Astrocyte of the spinal cord (primary cell): ENCODE measurements around the gene C2orf76.
"Not testable (repeated sequence)": the region's sequence is repeated elsewhere in the genome, so short reads cannot be mapped to it uniquely, and the experiment has no call there.

Experiments
- DNase-seq: peaks from one replicate; pipeline ENCODE4 v3.0.0; 2011; ENCODE audit warnings: low read depth, low spot score
- H3K4me3 ChIP-seq: 2 replicates; pipeline ENCODE4 v1.5.1; 2011; ENCODE audit warnings: low read depth, mild to moderate bottlenecking, low read length, moderate library complexity
- in situ Hi-C: cut with HindIII; loops from 2 replicates; pipeline ENCODE4 v1.10.0; 2017; ENCODE audit warnings: low sequenced_read_pairs
- TF ChIP-seq, protein P1 (sequence below): IDR thresholded peaks from 2 replicates; pipeline ENCODE4 v1.5.1; 2012; ENCODE audit warnings: low read depth, mild to moderate bottlenecking, low read length, inconsistent platforms

The C2orf76 gene

DNA sequence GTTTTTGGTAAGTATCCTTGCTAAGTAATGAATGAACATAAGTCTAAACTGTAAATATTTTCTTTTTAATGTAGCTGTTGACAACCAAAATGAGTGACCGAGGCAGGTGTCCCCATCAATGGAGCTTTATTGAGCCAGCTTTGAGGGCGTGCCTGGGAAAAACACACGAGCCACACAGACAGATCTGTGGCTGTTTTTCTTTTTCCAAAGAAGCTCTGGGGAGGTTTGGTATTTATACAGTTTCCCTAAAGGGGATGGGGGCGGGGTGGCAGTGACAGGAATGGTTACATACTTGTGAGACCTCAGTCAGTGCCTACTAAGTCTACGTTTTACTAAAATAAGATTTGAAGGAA is 11.3 kb upstream of the C2orf76 start:
- TF ChIP-seq, protein P1, sequence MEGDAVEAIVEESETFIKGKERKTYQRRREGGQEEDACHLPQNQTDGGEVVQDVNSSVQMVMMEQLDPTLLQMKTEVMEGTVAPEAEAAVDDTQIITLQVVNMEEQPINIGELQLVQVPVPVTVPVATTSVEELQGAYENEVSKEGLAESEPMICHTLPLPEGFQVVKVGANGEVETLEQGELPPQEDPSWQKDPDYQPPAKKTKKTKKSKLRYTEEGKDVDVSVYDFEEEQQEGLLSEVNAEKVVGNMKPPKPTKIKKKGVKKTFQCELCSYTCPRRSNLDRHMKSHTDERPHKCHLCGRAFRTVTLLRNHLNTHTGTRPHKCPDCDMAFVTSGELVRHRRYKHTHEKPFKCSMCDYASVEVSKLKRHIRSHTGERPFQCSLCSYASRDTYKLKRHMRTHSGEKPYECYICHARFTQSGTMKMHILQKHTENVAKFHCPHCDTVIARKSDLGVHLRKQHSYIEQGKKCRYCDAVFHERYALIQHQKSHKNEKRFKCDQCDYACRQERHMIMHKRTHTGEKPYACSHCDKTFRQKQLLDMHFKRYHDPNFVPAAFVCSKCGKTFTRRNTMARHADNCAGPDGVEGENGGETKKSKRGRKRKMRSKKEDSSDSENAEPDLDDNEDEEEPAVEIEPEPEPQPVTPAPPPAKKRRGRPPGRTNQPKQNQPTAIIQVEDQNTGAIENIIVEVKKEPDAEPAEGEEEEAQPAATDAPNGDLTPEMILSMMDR = no peak
- DNase-seq = no peak
- in situ Hi-C loops = no loop called here

DNA sequence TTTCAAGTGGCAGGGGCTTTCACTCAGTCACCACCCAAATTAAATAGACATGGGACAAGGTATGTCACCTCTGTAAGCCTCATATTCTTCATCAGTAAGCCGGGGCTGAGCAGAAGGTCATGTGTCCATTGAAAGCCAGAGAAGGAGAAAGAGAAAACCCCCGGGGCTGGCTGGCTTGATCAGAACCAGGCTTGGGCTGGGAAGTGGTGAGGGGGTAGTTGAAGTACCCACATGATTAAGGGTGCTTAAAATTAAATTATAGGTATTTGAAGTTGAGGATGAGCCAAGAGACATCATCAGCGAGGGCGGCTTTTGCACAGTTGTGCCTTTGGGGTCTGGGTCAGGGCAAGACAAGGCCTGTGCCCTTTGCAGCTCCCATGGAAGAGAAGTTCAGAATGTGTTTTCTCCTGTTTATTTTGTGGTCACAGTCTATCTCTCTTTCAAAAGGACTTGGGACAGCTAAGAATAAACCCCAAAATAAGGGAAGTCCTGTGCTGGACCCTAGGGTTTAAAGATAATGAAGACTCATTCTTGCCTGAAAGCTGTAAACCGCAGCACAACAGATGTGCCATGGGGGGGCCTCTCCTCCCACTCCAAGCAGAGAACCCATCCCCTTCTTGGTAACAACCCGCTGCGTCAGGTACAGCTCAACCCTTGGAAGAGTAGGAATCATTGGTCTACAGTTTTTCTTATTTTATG is 10.8 kb upstream of the C2orf76 start:
- no peak overlapping the region for H3K4me3 ChIP-seq
- TF ChIP-seq, protein P1 = no peak
- no peak for DNase-seq
- in situ Hi-C loops = no loop called here

More for the DNA sequence above, 11.3 kb upstream of the C2orf76 start:
- H3K4me3 ChIP-seq = no peak overlapping the region

DNA sequence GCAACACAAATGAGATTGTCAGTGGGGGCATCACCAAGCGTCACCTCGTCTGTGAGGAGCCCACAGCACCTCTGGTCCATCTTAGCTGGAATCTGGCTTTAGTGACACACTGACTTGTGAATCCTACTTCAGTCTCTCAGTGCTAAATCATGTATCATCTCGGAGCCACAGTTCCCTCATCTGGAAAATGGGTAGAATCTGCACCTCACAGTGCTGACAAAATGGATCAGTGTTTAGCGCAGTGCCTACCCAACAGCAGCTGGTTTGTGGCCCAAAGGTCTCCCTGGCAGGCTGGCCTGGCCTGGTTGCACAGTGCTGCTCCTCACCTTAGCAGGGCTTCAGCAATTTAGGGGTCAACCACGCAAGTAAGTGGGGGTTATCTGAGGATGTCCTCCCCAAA is 10.2 kb upstream of the C2orf76 start:
- DNase-seq = no peak
- in situ Hi-C loops = no loop called here
- TF ChIP-seq, protein P1 = no peak
- no peak overlapping the region for H3K4me3 ChIP-seq

DNA sequence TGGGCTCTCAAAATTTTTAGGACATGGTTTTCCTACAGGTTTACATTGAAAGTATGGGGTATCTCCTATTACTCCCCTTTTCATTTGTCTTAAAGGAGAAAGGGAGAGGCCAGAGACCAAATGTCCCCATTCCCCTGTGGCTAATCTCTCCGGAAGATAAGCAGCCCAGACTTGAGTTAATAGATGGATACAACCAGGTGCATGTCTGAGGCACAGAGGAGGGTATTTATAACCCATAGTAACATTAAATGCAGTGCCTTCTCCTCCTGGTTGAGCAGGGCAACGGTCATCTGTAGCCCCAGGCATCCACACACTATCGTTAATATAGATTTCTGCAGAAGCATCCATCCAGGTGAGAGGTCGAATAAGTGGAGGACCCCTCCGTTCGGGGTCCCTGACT is 9.8 kb upstream of the C2orf76 start:
- DNase-seq, in situ Hi-C loops, H3K4me3 ChIP-seq: not testable (repeated sequence)

DNA sequence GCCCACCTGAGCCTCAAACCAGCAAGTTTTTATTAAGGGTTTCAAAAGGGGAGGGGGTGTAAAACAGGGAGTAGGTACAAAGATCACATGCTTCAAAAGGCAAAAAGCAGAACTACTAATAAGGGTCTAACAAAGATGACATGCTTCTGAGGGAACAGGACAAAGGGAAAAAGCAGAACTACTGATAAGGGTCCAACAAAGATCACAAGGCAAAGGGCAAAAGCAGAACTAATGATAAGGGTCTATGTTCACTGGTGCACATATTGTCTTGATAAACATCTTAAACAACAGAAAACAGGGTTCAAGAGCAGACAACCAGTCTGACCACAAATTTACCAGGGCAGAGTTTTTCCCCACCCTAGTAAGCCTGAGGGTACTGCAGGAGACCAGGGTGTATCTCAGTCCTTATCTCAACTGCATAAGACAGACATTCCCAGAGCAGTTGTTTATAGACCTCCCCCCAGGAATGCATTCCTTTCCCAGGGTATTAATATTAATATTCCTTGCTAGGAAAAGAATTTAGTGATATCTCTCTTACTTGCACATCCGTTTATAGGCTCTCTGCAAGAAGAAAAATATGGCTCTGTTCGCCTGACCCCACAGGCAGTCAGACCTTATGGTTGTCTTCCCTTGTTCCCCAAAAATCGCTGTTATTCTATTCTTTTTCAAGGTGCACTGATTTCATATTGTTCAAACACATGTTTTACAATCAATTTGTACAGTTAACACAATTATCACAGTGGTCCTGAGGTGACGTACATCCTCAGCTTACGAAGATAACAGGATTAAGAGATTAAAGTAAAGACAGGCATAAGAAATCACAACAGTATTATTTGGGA is 7.5 kb upstream of the C2orf76 start:
- H3K4me3 ChIP-seq, in situ Hi-C loops, DNase-seq: not testable (repeated sequence)

DNA sequence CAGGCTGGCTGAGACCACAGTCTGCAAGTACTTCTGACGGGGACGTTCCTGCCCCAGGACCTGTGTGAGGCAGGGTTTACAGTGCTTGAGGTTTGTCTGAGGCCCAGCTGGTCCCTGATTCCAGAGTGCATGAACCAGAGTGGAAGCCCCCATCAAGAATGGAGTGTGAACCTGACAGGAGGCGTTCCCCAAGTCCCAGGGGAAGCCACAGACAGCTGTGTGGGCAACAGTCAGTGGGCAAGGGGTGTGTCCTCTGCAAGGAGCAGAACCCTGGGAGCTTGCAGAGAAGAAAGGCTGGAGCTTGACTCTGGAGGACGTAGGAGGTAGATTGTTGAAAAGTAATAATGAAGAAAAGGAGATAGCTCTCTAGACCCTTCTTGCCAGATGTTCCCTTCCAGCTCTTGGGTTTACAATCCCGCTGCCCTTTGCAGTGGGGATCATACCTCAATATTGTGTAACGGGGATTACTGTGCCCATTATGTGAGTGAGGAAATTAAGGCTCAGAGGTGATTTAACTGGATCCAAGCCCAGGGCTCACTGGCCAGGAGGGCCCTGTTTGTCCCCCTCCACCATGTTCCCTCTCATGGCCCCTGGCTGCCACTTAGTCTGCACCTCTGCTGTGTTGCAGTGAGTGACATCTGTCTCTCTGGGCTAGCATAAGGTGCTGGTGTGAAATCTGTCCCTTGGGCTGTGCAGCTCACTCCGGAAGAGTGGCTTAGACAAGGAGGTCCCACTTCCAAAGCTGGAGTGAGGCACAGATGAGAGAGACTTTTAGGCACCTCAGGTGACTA is 6.3 kb upstream of the C2orf76 start:
- TF ChIP-seq, protein P1 = no peak
- in situ Hi-C loops = no loop called here

DNA sequence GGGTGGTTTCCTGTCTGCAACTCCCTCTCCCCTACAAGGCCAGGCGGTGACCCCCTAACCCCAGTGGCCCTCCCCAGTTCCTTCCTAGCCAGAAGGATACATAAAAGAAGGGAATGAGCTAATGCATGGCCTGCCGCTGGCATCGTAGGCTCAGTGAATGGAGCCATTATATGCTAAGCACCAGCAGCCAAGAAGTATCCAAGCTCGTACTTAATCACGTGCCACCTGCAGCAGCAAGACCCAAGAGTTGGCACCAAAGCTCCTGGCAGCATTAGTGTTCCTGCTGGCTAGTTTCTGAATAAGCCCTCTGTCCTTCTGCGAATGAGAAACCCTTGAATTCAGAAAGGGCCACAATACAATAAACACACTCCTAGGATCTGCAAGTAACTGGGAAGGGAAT is 4.5 kb upstream of the C2orf76 start:
- H3K4me3 ChIP-seq = no peak overlapping the region
- in situ Hi-C loops = no loop called here
- DNase-seq = no peak
- TF ChIP-seq, protein P1 = no peak

More for the DNA sequence above, 6.3 kb upstream of the C2orf76 start:
- H3K4me3 ChIP-seq = no peak overlapping the region
- DNase-seq = no peak
